GM15510 (cell line): ENCODE data around the gene ZFR2.

ENCODE experiments used
- POLR2A ChIP-seq: IDR thresholded peaks from 3 replicates; pipeline ENCODE4 v1.6.1; 2011; ENCODE audit warnings: borderline replicate concordance; ENCODE audit not compliant: insufficient read length; ENCODE audit errors: extremely low read depth

The ZFR2 gene

DNA sequence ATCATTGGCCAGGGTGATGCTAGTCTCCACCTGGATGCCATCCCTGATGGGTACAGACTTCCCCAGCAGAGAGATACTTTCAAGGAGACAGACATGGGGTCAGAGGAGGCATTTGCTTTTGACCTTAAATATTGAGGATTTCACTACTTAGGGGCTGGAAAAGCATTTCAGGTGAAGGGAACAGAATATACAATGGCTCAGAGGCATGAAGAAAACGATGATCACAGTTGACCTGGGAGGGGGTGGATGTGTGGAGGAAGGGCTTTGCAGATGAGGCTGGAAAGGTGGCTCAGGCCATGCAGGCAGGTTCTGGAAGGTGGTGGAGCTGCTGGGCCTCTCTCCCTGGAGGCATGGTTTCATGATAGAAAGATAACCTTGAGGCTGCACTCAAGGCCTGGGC is 86.5 kb downstream of the ZFR2 start:
- TF ChIP-seq POLR2A: no peak

DNA sequence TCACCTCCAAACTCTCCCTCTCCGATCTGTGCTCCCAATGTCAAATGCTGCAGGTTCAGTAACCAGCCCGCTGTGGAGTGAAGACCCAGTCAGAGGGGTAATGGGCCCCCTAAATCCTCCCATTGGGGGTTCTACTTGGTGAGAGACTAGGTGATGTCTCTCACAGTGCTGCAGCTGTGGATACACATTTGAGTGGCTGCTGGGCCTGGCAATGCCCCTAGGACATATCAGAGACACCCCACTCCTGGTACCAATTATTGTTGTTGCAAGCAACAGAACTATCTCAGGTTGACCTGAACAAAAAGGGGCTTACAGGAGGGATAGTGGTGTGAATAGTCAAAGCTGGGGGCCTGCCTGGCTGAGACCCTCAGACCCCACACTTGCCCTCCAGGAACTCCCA is 87.2 kb downstream of the ZFR2 start:
- no peak for TF ChIP-seq POLR2A

GRCh38 chr19:3780786-3781304 is 88.0 kb downstream of the ZFR2 start:
- TF ChIP-seq POLR2A: no peak

DNA sequence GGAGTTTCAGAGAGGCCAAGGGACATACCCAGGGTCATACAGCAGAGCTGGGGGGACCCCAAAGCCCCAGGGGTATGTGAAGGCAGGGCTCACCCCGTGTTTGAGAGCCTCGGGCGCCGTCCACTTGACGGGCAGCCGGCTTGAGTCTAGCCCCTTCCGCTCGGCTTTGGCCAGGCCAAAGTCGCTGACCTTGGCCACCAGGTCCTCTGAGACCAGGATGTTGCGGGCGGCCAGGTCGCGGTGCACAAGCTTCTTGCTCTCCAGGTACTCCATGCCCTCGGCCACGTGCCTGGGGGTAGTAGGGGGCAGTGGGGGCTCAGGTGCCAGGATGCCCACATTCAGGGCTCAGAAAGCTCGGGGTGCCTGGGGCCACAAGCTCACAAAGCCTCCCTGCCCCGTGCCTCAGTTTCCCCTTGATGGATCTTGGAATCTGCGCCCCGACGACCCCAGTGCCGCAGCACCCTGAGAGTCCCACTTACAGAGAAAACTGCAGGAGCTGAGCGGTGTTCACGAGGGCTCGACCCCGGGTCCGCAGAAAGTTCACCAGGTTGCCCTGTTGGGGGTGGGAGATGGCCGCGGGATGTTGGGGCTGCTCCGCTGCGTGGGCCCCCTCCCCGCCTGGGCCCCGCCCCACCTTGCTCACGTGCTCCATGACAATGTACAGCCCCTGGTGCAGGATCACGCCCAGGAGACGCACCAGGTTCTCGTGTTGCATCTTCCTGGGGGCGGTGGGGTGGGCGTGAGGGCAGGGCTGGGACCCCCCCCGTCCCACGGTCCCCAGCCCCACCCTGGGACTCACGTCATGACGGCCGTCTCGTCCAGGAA is 89.7 kb downstream of the ZFR2 start:
- TF ChIP-seq POLR2A: no peak

DNA sequence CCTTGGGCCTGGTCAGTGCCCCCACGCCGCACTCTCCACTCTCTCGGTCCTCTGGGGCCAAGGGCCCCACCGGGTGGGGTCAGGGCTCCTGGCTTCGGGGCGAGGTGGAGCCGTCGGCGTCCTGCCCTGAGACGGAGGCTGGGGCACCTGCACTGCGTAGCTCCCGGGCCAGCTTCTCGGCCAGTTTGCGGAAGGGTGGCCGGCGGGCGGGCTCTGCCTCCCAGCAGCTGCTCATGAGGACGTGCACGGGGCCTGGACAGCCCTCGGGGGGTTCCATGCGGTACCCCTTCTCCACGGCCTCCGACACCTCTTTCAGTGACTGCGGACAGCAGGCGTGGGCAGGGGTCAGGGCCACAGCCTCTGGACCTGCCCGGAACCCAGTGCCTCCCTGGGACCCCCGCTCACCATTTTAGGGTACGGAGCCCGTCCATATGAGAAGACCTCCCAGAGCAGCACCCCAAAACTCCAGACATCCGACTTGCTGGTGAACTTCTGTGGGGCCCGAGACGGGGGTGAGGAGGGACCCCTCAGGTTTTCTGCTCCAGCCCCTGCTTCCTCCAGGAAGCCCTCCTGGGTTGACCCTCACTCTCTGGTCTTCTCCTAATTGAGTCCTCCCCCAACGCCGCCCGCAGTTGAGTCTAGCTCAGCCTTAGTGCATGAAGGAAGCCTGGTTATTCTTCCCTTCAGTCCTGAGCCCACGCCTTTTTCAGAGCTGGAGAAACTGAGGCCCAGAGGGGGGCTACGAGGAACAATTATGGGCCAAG is 90.6 kb downstream of the ZFR2 start:
- no peak for TF ChIP-seq POLR2A

- TF ChIP-seq POLR2A: no peak
Observed at GRCh38 chr19:3776479-3777040, 92.3 kb downstream of the ZFR2 start.

DNA sequence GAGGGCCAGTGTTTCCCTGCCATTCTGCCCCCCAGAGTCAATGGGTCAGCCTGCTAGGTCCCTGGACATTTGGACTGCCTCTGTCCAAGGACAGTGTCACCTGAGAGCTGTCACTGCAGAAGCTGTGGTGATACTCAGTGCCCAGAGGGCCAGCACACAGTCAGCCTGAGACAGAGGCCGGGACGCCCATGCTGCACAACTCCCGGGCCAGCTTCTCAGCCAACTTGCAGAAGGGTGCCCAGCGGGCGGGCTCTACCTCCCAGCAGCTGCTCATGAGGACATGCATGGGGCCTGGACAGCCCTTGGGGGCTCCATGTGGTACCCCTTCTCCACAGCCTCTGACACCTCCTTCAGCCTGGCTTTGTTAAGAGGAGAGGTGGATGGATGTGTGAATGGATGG is 93.0 kb downstream of the ZFR2 start:
- TF ChIP-seq POLR2A: no peak

GRCh38 chr19:3775374-3775711 is 93.5 kb downstream of the ZFR2 start:
- TF ChIP-seq POLR2A: no peak

- TF ChIP-seq POLR2A: no peak
Observed at GRCh38 chr19:3774621-3775373, 94.0 kb downstream of the ZFR2 start.

- TF ChIP-seq POLR2A: no peak
Observed at GRCh38 chr19:3773814-3774515, 94.9 kb downstream of the ZFR2 start.

- TF ChIP-seq POLR2A: no peak
Observed at GRCh38 chr19:3771906-3772455, 96.9 kb downstream of the ZFR2 start, which contains the start of gene RAX2. Gene RAX2, minus strand, starts transcription at chr19:3772228. Its CDS starts 486 bp downstream, at chr19:3771742.

DNA sequence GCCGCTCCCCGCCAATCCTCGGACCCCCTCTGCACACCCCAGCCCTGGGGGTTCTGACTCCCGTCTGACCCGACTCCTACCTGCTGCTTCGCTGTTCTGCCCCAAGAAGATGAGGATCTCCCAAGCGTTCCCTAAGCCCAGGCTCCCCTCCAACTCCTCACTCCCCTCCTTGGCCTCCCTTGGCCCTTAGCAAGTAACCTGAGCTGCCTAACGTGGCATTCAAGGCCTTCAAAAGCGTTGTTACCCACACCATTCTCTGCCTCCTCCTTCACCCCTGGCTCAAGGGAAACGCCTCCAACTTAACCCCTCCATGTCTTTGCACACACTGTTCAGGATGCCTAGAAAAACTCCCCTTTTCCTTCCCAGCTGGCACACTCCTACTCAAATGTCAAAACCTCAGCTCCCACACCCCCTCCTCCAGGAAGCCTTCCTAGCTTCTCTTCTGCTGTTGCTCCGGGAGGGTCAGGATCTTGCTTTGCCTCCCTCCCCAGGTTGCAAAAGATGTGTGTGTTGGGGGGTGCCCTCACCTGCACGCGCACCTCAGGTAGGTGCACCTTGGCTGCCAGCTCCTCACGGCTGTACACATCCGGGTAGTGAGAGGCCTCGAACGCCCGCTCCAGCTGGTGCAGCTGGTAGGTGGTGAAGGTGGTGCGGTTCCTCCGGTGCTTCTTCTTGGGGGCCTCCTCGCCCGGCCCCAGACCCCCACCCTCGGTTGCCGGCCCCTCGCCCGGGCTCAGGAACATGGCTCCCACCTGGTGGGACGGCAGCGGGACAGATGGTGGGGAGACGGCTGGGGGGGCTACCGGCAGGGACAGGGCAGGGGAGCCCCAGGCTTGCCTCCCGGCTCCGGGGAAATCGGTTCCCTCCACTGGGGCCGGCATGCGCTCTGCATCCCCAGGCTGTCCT is 97.6 kb downstream of the ZFR2 start:
- no peak for TF ChIP-seq POLR2A
